ENCODE data around the gene TMEM175.
A peak's percentile ranks its signal among the peaks of the same experiment; 100 is the strongest.
"Not testable (repeated sequence)": the region's sequence is repeated elsewhere in the genome, so short reads cannot be mapped to it uniquely, and the experiment has no call there.

Gene TMEM175

DNA sequence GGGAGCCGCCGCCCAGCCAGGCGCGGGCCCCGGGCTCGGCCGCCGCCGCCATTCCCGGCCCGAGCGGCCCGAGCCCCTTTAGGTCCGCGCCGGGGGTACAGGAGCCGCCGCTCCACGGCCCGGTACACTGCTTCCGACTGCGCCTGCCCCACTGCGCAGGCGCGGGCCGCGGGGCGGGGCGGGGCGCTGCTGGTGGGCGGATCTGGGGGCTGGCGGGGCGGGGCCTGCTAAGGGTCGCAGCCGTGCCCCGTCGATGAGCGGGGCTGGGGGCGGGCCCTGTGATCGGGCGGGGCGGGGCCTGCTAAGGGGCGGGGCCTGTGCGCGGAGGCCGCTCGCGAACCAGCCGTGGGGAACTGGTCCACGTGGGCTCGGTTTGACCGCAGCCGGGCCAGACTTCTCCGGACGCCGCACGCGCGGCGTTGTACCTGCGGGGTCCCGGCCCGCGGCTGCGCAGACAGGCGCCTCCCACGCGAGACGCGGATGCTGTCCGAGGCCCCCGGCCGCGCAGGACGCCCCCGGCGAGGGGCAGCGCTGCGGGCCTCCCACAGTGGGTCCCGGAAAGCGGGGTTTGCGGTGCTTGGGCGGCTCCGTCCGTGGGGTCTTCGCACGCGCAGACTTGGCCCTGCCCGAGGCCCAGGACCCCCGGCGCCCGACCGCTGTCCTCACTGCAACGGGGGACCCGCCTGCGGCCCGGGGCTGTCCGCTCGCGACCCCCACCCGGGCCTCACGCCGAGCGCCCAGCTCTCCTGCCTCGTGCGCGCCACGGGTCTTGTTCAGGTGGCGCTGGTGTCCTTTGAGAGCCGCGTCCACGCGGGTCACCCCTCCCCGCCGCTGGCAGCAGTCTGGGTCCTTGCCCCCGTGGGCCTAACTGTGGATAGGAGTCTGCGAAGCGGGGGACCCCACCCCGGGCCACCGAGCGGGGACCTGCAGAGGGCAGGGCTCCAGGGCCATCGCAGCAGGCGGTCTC is 41.5 kb downstream of the TMEM175 start, which contains the start of gene DGKQ:
Gene DGKQ (minus strand): TSS at position 139 of the 967 bp plus-strand sequence. CDS start 87 bp downstream, at position 52.
- Histone ChIP-seq H3K36me3 (ENCODE audit: control insufficient read depth in 1 of 2, insufficient read depth in 2 of 2, low read length in 2 of 2) (no peaks in the 10 kb centered on the region), H3K23ac (ENCODE audit: low read length) (no peak within 1 kb of the TSS), H3K79me2 (ENCODE audit: control insufficient read depth, insufficient read depth, low read length, poor library complexity) (no peaks in the 10 kb centered on the region), H2BK5ac (ENCODE audit: low read depth, low read length, poor library complexity) (no peak within 1 kb of the TSS), H3K27me3 (ENCODE audit: insufficient read depth, low read length) (peaks cover 15% of the 10 kb centered on the region), H3K79me1 (ENCODE audit: low read length) (peaks cover 4% of the 10 kb centered on the region), H3K9ac (ENCODE audit: low read length) (peak within 1 kb of the TSS; percentile 73), H2BK12ac (ENCODE audit: low read length) (peak within 1 kb of the TSS; percentile 34), H3K4me1 (ENCODE audit: control insufficient read depth in 1 of 2, insufficient read depth in 2 of 2, low read length in 2 of 2) (peaks cover 9 to 10% of the 10 kb centered on the region in 2 experiments), H2AK5ac (ENCODE audit: low read length) (peak within 1 kb of the TSS; percentile 26), H3K14ac (ENCODE audit: low read length) (peak within 1 kb of the TSS; percentile 85), H3K4me3 (ENCODE audit: low read depth, low read length) (peak within 1 kb of the TSS; percentile 71), H3K27ac (ENCODE audit: low read depth, low read length) (no peak within 1 kb of the TSS), H3K4me2 (ENCODE audit: low read length) (peak within 1 kb of the TSS; percentile 78), H4K12ac (ENCODE audit: low read depth, low read length) (peak within 1 kb of the TSS; percentile 67), H2BK120ac (ENCODE audit: insufficient read depth, low read length, poor library complexity) (no peak within 1 kb of the TSS), H2AFZ (ENCODE audit: insufficient read depth, low read length, poor library complexity) (peak within 1 kb of the TSS; percentile 94), H3K18ac (ENCODE audit: low read length) (peak within 1 kb of the TSS; percentile 68), H3K4ac (ENCODE audit: low read depth, low read length) (peak within 1 kb of the TSS; percentile 20), H4K8ac (ENCODE audit: low read depth, low read length) (peak within 1 kb of the TSS; percentile 80), H3K9me3 (ENCODE audit: insufficient read depth, low read depth, low read length) (peaks cover 19% of the 10 kb centered on the region), H4K91ac (ENCODE audit: low read depth, low read length) (peak within 1 kb of the TSS; percentile 41)
- no CpG with 5 or more reads among the region's 123 CpGs for WGBS (ENCODE audit: extremely low coverage, insufficient coverage, insufficient read length)
- DNase-seq, result peak; percentile 63 to 84

DNA sequence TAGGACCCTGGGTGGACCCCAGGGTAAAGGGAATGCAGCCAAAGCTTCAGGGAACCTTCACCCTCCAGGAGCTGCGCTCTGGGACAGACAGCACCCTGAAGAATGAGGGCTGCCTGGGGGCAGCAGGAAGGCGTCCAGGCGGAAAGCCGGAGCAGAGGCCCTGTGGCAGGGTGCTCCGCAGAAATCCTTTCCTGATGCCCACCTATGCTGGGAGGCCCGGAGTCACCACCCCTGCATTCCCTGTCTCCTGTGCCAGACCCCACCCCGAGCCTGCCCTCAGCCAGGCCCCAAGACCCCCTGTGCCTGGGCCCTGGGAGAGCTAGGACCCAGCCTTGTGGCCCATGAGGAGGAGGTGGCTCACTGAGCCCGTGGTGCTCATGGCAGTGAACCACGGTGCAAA is 42.4 kb downstream of the TMEM175 start:
- Histone ChIP-seq H3K79me1 (ENCODE audit: low read length) (peaks cover 4% of the 10 kb centered on the region), H2BK12ac (ENCODE audit: low read length) (no peak overlapping the region)

GRCh38 chr4:976016-976415 is 43.8 kb downstream of the TMEM175 start:
- H3K27ac ChIP-seq (ENCODE audit: low read depth, low read length); H4K91ac ChIP-seq (ENCODE audit: low read depth, low read length); H3K36me3 ChIP-seq (ENCODE audit: control insufficient read depth in 1 of 2, insufficient read depth in 2 of 2, low read length in 2 of 2); DNase-seq; H2BK5ac ChIP-seq (ENCODE audit: low read depth, low read length, poor library complexity); H3K79me1 ChIP-seq (ENCODE audit: low read length); H2BK120ac ChIP-seq (ENCODE audit: insufficient read depth, low read length, poor library complexity); H3K4ac ChIP-seq (ENCODE audit: low read depth, low read length); H2AFZ ChIP-seq (ENCODE audit: insufficient read depth, low read length, poor library complexity); H2BK12ac ChIP-seq (ENCODE audit: low read length); H3K18ac ChIP-seq (ENCODE audit: low read length); H3K79me2 ChIP-seq (ENCODE audit: control insufficient read depth, insufficient read depth, low read length, poor library complexity); H3K14ac ChIP-seq (ENCODE audit: low read length); H3K4me3 ChIP-seq (ENCODE audit: low read depth, low read length); H3K4me2 ChIP-seq (ENCODE audit: low read length); H4K8ac ChIP-seq (ENCODE audit: low read depth, low read length); H4K12ac ChIP-seq (ENCODE audit: low read depth, low read length); H3K23ac ChIP-seq (ENCODE audit: low read length); H2AK5ac ChIP-seq (ENCODE audit: low read length); H3K9ac ChIP-seq (ENCODE audit: low read length): not testable (repeated sequence)
- WGBS (ENCODE audit: extremely low coverage, insufficient coverage, insufficient read length), result no CpG with 5 or more reads among the region's 25 CpGs
- Histone ChIP-seq H3K27me3 (ENCODE audit: insufficient read depth, low read length) (peaks cover 10% of the 10 kb centered on the region), H3K9me3 (ENCODE audit: insufficient read depth, low read depth, low read length) (peaks cover 20% of the 10 kb centered on the region), H3K4me1 (ENCODE audit: control insufficient read depth in 1 of 2, insufficient read depth in 2 of 2, low read length in 2 of 2) (peaks cover 16 to 17% of the 10 kb centered on the region in 2 experiments)

More for the DNA sequence above, 42.4 kb downstream of the TMEM175 start:
- Histone ChIP-seq H3K27me3 (ENCODE audit: insufficient read depth, low read length) (peaks cover 10% of the 10 kb centered on the region), H3K27ac (ENCODE audit: low read depth, low read length) (no peak overlapping the region), H2AK5ac (ENCODE audit: low read length) (no peak overlapping the region), H3K9ac (ENCODE audit: low read length) (no peak overlapping the region), H3K18ac (ENCODE audit: low read length) (no peak overlapping the region), H3K23ac (ENCODE audit: low read length) (no peak overlapping the region), H3K4me3 (ENCODE audit: low read depth, low read length) (no peak overlapping the region), H4K12ac (ENCODE audit: low read depth, low read length) (no peak overlapping the region), H4K91ac (ENCODE audit: low read depth, low read length) (no peak overlapping the region), H3K36me3 (ENCODE audit: control insufficient read depth in 1 of 2, insufficient read depth in 2 of 2, low read length in 2 of 2) (no peaks in the 10 kb centered on the region), H3K4ac (ENCODE audit: low read depth, low read length) (no peak overlapping the region), H2AFZ (ENCODE audit: insufficient read depth, low read length, poor library complexity) (no peak overlapping the region), H3K4me2 (ENCODE audit: low read length) (no peak overlapping the region), H3K79me2 (ENCODE audit: control insufficient read depth, insufficient read depth, low read length, poor library complexity) (no peaks in the 10 kb centered on the region), H2BK120ac (ENCODE audit: insufficient read depth, low read length, poor library complexity) (no peak overlapping the region), H4K8ac (ENCODE audit: low read depth, low read length) (no peak overlapping the region), H2BK5ac (ENCODE audit: low read depth, low read length, poor library complexity) (no peak overlapping the region), H3K9me3 (ENCODE audit: insufficient read depth, low read depth, low read length) (peaks cover 19% of the 10 kb centered on the region), H3K4me1 (ENCODE audit: control insufficient read depth in 1 of 2, insufficient read depth in 2 of 2, low read length in 2 of 2) (peaks cover 16 to 17% of the 10 kb centered on the region in 2 experiments), H3K14ac (ENCODE audit: low read length) (no peak overlapping the region)
- no CpG with 5 or more reads among the region's 9 CpGs for WGBS (ENCODE audit: extremely low coverage, insufficient coverage, insufficient read length)
- DNase-seq, result no peak

GRCh38 chr4:978957-979701 is 46.9 kb downstream of the TMEM175 start:
- Histone ChIP-seq H2BK5ac (ENCODE audit: low read depth, low read length, poor library complexity) (no peak overlapping the region), H4K91ac (ENCODE audit: low read depth, low read length) (no peak overlapping the region), H3K4me1 (ENCODE audit: control insufficient read depth in 1 of 2, insufficient read depth in 2 of 2, low read length in 2 of 2) (peaks cover 7 to 8% of the 10 kb centered on the region in 2 experiments), H3K9ac (ENCODE audit: low read length) (no peak overlapping the region), H4K8ac (ENCODE audit: low read depth, low read length) (peak overlapping the region; percentile 14), H3K23ac (ENCODE audit: low read length) (no peak overlapping the region), H3K14ac (ENCODE audit: low read length) (no peak overlapping the region), H2AFZ (ENCODE audit: insufficient read depth, low read length, poor library complexity) (peak overlapping the region; percentile 15), H3K18ac (ENCODE audit: low read length) (no peak overlapping the region), H2BK120ac (ENCODE audit: insufficient read depth, low read length, poor library complexity) (no peak overlapping the region), H3K4ac (ENCODE audit: low read depth, low read length) (no peak overlapping the region), H2AK5ac (ENCODE audit: low read length) (no peak overlapping the region), H3K4me3 (ENCODE audit: low read depth, low read length) (no peak overlapping the region), H4K12ac (ENCODE audit: low read depth, low read length) (no peak overlapping the region), H3K79me1 (ENCODE audit: low read length) (no peaks in the 10 kb centered on the region), H3K9me3 (ENCODE audit: insufficient read depth, low read depth, low read length) (peaks cover 14% of the 10 kb centered on the region), H3K4me2 (ENCODE audit: low read length) (no peak overlapping the region), H3K27me3 (ENCODE audit: insufficient read depth, low read length) (peaks cover 1% of the 10 kb centered on the region), H2BK12ac (ENCODE audit: low read length) (no peak overlapping the region), H3K79me2 (ENCODE audit: control insufficient read depth, insufficient read depth, low read length, poor library complexity) (no peaks in the 10 kb centered on the region), H3K27ac (ENCODE audit: low read depth, low read length) (no peak overlapping the region), H3K36me3 (ENCODE audit: control insufficient read depth in 1 of 2, insufficient read depth in 2 of 2, low read length in 2 of 2) (no peaks in the 10 kb centered on the region)
- peak in 1 of 2 donors; percentile 60 for DNase-seq
- no CpG with 5 or more reads among the region's 20 CpGs for WGBS (ENCODE audit: extremely low coverage, insufficient coverage, insufficient read length)
